ENCODE measurements around the gene SENP8.

SENP8 gene

DNA sequence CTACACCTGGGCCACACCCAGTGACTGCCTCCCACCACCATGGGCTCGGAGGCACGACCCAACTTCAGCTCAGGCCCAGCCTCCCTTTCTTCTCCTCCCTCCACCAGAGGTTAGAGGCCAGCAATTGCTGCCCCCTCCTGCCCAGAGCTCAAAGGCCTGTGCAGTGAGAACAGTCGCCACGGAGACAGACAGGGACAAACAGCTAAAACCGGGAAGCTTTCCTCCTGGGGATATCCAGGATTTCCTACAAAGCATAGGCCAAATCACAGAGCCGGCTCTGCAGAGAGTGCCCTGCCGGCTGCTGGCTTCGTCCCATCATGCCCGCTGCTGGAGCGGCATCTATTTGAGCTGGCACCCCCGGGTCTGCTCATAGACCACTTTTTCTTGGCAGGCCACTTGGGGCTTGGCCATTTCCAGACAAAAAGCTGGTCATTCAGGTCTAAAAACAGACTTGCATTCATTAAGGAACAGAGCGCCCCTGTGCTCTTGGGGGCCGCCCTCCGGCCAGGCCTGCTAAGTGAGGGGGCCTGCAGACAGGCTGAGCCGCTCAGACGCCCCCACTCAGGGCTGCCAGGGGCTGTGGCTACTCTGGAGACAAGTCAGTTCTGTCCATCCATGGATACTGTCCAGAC lies 61.9 kb downstream of the SENP8 start:
- TF ChIP-seq CREB1 (IDR thresholded peaks at IDR 0.05; ENCODE audit: low read depth): no peak
- TF ChIP-seq TEAD4 (IDR thresholded peaks at IDR 0.05): no peak
- TF ChIP-seq, protein P1, sequence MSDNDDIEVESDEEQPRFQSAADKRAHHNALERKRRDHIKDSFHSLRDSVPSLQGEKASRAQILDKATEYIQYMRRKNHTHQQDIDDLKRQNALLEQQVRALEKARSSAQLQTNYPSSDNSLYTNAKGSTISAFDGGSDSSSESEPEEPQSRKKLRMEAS (IDR thresholded peaks at IDR 0.05): no peak
- TF ChIP-seq ZBTB7A (IDR thresholded peaks at IDR 0.05; ENCODE audit: low read depth): no peak
- no peak for TF ChIP-seq RAD21 (IDR thresholded peaks at IDR 0.05; ENCODE audit: low read depth)
- TF ChIP-seq EGR1 (IDR thresholded peaks at IDR 0.05): no peak
- TF ChIP-seq NFIC (IDR thresholded peaks at IDR 0.05): no peak
- TF ChIP-seq FOXM1 (IDR thresholded peaks at IDR 0.05; ENCODE audit: borderline replicate concordance, low read depth): no peak

DNA sequence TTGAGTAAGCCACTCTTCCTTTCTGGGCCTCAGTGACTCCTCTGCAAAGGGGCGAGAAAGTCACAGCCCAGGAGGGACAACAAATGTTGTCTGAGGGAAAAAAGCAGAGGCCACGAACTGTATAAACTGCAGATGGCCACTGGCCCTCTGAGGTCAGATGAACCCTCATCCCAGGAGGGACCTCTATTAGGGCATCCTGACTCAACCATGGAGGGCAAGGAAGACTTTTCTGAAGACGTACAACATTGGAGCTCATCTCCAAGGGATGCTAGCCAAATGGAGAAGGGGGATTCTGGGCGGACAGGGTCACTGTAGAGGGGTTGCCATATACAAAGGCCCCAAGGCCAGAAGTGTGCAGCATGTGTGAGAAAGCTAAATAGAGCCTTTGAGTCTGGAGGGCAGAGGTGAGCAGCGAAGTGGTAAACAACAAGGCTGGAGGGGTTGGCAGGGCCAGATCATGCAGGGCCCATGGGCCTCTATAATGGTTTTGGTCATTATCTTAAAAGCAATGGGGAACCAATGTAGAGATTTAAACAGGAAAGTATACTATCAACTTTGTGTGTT lies 62.6 kb downstream of the SENP8 start:
- no peak for TF ChIP-seq ZBTB7A (IDR thresholded peaks at IDR 0.05; ENCODE audit: low read depth)
- TF ChIP-seq, protein P1 (IDR thresholded peaks at IDR 0.05): no peak
- no peak for TF ChIP-seq TEAD4 (IDR thresholded peaks at IDR 0.05)
- TF ChIP-seq TCF12 (IDR thresholded peaks at IDR 0.05; ENCODE audit: low read depth): no peak

DNA sequence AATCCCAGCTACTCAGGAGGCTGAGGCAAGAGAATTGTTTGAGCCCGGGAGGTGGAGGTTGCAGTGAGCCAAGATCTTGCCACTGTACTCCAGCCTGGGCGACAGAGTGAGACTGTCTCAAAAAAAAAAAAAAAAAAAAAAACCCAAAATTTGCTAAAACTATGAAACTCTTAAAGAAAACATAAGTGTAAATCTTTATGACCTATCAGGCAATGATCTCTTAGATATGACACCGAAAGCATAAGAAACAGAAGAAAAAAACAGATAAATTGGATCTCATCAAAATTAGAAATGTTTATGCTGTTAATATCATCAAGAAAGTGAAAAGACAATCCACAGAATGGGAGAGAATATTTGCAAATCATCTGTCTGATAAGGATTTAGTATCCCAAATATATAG lies 64.0 kb downstream of the SENP8 start:
- no peak for TF ChIP-seq ZBTB7A (IDR thresholded peaks at IDR 0.05; ENCODE audit: low read depth)
- no peak for TF ChIP-seq RAD21 (IDR thresholded peaks at IDR 0.05; ENCODE audit: low read depth)
- no peak for TF ChIP-seq TEAD4 (IDR thresholded peaks at IDR 0.05)
- no peak for TF ChIP-seq EP300 (IDR thresholded peaks at IDR 0.05; ENCODE audit: borderline replicate concordance)
- TF ChIP-seq, protein P1 (IDR thresholded peaks at IDR 0.05): no peak
- TF ChIP-seq TAF1 (IDR thresholded peaks at IDR 0.05; ENCODE audit: low read depth): no peak
- no peak for TF ChIP-seq YY1 (IDR thresholded peaks at IDR 0.05; ENCODE audit: low read depth)
- TF ChIP-seq, protein P2, sequence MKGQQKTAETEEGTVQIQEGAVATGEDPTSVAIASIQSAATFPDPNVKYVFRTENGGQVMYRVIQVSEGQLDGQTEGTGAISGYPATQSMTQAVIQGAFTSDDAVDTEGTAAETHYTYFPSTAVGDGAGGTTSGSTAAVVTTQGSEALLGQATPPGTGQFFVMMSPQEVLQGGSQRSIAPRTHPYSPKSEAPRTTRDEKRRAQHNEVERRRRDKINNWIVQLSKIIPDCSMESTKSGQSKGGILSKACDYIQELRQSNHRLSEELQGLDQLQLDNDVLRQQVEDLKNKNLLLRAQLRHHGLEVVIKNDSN (IDR thresholded peaks at IDR 0.05): no peak
- no peak for TF ChIP-seq FOXM1 (IDR thresholded peaks at IDR 0.05; ENCODE audit: borderline replicate concordance, low read depth)
- no peak for TF ChIP-seq EGR1 (IDR thresholded peaks at IDR 0.05)
- no peak for TF ChIP-seq TCF12 (IDR thresholded peaks at IDR 0.05; ENCODE audit: low read depth)
- TF ChIP-seq, protein P3, sequence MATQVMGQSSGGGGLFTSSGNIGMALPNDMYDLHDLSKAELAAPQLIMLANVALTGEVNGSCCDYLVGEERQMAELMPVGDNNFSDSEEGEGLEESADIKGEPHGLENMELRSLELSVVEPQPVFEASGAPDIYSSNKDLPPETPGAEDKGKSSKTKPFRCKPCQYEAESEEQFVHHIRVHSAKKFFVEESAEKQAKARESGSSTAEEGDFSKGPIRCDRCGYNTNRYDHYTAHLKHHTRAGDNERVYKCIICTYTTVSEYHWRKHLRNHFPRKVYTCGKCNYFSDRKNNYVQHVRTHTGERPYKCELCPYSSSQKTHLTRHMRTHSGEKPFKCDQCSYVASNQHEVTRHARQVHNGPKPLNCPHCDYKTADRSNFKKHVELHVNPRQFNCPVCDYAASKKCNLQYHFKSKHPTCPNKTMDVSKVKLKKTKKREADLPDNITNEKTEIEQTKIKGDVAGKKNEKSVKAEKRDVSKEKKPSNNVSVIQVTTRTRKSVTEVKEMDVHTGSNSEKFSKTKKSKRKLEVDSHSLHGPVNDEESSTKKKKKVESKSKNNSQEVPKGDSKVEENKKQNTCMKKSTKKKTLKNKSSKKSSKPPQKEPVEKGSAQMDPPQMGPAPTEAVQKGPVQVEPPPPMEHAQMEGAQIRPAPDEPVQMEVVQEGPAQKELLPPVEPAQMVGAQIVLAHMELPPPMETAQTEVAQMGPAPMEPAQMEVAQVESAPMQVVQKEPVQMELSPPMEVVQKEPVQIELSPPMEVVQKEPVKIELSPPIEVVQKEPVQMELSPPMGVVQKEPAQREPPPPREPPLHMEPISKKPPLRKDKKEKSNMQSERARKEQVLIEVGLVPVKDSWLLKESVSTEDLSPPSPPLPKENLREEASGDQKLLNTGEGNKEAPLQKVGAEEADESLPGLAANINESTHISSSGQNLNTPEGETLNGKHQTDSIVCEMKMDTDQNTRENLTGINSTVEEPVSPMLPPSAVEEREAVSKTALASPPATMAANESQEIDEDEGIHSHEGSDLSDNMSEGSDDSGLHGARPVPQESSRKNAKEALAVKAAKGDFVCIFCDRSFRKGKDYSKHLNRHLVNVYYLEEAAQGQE (IDR thresholded peaks at IDR 0.05; ENCODE audit: low read depth): no peak
- no peak for TF ChIP-seq CEBPB (IDR thresholded peaks at IDR 0.05)
- TF ChIP-seq CREB1 (IDR thresholded peaks at IDR 0.05; ENCODE audit: low read depth): no peak
- TF ChIP-seq NFIC (IDR thresholded peaks at IDR 0.05): no peak

DNA sequence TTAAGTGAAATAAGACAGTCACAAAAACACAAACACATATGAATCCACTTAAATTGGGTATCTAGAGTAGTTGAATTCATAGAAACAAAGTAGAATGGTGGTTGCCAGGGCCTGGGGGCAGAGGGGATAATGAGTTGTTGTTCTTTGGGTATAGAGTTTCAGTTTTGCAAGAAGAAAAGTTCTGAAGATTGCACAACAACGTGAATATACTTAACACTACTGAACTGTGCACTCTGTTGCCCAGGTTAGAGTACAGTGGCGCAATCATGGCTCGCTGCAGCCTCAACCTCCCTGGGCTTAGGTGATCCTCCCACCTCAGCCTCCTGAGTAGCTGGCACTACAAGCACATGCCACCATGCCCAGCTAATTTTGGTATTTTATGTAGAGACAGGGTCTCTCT lies 64.5 kb downstream of the SENP8 start:
- TF ChIP-seq CEBPB (IDR thresholded peaks at IDR 0.05) (peak; percentile 91), ZBTB7A (IDR thresholded peaks at IDR 0.05; ENCODE audit: low read depth) (no peak)

DNA sequence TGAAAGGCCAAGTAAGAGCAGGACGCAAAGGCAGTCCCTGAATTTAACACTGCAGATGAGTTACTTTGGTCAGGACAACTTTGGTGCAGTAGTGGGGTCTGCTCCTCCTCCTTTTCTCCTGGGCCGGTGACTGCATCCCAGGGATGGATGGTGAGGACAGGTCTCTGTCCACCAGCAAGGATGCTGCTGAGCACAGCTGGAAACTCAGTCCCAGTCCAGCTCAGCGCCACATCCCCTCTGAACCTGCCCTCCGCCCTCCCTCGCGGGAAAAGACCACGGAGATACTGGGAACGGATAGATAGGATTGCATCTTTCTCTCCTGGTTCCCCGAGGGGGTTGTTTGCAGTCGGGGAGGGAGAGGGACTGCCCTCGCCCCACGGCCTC lies 65.6 kb downstream of the SENP8 start:
- TF ChIP-seq NFIC (IDR thresholded peaks at IDR 0.05) (no peak), YY1 (IDR thresholded peaks at IDR 0.05; ENCODE audit: low read depth) (no peak), CEBPB (IDR thresholded peaks at IDR 0.05) (no peak), FOXM1 (IDR thresholded peaks at IDR 0.05; ENCODE audit: borderline replicate concordance, low read depth) (no peak), EGR1 (IDR thresholded peaks at IDR 0.05) (no peak), CREB1 (IDR thresholded peaks at IDR 0.05; ENCODE audit: low read depth) (no peak), TEAD4 (IDR thresholded peaks at IDR 0.05) (no peak)
- TF ChIP-seq, protein P1 (IDR thresholded peaks at IDR 0.05): no peak
- TF ChIP-seq, protein P3 (IDR thresholded peaks at IDR 0.05; ENCODE audit: low read depth): no peak
- TF ChIP-seq, protein P2 (IDR thresholded peaks at IDR 0.05): no peak

All from Ishikawa (cell line).